IMR-90 (cell line): ENCODE measurements around the gene NAGS. TPM values are rescaled to one million over a fixed set of nuclear protein-coding genes. Genes with fewer than 3 reads are reported as not detected.

Experiments
- ATAC-seq: fragments of 200-7000 bp; cut with Tn5 transposase; 2 replicates; pipeline ENCODE4 v1.9.1; 2020; ENCODE audit warnings: low read depth, mild to moderate bottlenecking, moderate library complexity
- BruUV-seq: library from RNA; stranded (reverse); fragments of 400-500 nt; replicated peaks from 2 replicates; lab custom pipeline; 2021; lab: Mats Ljungman, UMichigan
- CTCF ChIA-PET: fragments of 300-600 bp; formaldehyde crosslinking; extraction: SDS; loops from one replicate; lab custom pipeline; 2021; ENCODE audit warnings: antibody characterized with exemption; lab: Yijun Ruan, JAX
- POLR2A ChIA-PET: fragments of 300-600 bp; sonication (Branson Sonifier 250); formaldehyde crosslinking; loops from one replicate; lab custom pipeline; 2022; ENCODE audit warnings: antibody characterized with exemption; ENCODE audit not compliant: unreplicated experiment; lab: Charles Lee
- DNase-seq: peaks from one replicate; pipeline ENCODE4 v3.0.0; 2013
- H2AFZ ChIP-seq: replicated peaks from 2 replicates; pipeline ENCODE3; 2013; ENCODE audit warnings: low read length, mild to moderate bottlenecking; ENCODE audit not compliant: poor library complexity
- H2AK5ac ChIP-seq: 2 replicates; pipeline ENCODE4 v1.6.1; 2013; ENCODE audit warnings: low read depth, low read length, inconsistent platforms
- H2AK9ac ChIP-seq: replicated peaks from 2 replicates; pipeline ENCODE3; 2013; ENCODE audit warnings: mild to moderate bottlenecking, low read depth, low read length, moderate library complexity; ENCODE audit not compliant: poor library complexity
- H2BK120ac ChIP-seq: 2 replicates; pipeline ENCODE4 v1.6.1; 2013; ENCODE audit warnings: low read depth, low read length, inconsistent platforms
- H2BK15ac ChIP-seq: 3 replicates; pipeline ENCODE4 v1.6.1; 2013; ENCODE audit warnings: low read depth, low read length, inconsistent platforms
- H2BK20ac ChIP-seq: 2 replicates; pipeline ENCODE4 v1.6.1; 2013; ENCODE audit warnings: low read depth, mild to moderate bottlenecking, inconsistent platforms, low read length, moderate library complexity
- H2BK5ac ChIP-seq: 2 replicates; pipeline ENCODE4 v1.6.1; 2013; ENCODE audit warnings: mild to moderate bottlenecking, low read depth, low read length, inconsistent platforms; ENCODE audit not compliant: poor library complexity, severe bottlenecking
- H3K14ac ChIP-seq: replicated peaks from 2 replicates; pipeline ENCODE4 v1.6.1; 2013; ENCODE audit warnings: low read depth, low read length, inconsistent platforms
- H3K18ac ChIP-seq: 2 replicates; pipeline ENCODE4 v1.6.1; 2013; ENCODE audit warnings: low read depth, low read length, control low read depth
- H3K23ac ChIP-seq: 2 replicates; pipeline ENCODE4 v1.6.1; 2013; ENCODE audit warnings: low read depth, low read length, inconsistent platforms
- H3K27ac ChIP-seq: 2 replicates; pipeline ENCODE4 v1.5.1; 2013; ENCODE audit warnings: mild to moderate bottlenecking, control low read depth, low read length; ENCODE audit not compliant: insufficient read depth
- H3K27me3 ChIP-seq: 2 replicates; pipeline ENCODE4 v1.6.1; 2013; ENCODE audit warnings: low read length; ENCODE audit not compliant: control insufficient read depth, insufficient read depth
- H3K36me3 ChIP-seq: 2 replicates; pipeline ENCODE4 v1.6.1; 2013; ENCODE audit warnings: low read length, mixed read lengths; ENCODE audit not compliant: control insufficient read depth, insufficient read depth
- H3K4ac ChIP-seq: 2 replicates; pipeline ENCODE4 v1.6.1; 2013; ENCODE audit warnings: low read depth, low read length, inconsistent platforms
- H3K4me1 ChIP-seq: 2 replicates; pipeline ENCODE4 v1.6.1; 2013; ENCODE audit warnings: low read length, mixed read lengths; ENCODE audit not compliant: control insufficient read depth, insufficient read depth
- H3K4me2 ChIP-seq: 2 replicates; pipeline ENCODE4 v1.6.1; 2013; ENCODE audit warnings: low read depth, mild to moderate bottlenecking, control low read depth, low read length, moderate library complexity
- H3K4me3 ChIP-seq: 2 replicates; pipeline ENCODE4 v1.5.1; 2013; ENCODE audit warnings: low read depth, mild to moderate bottlenecking, control low read depth, low read length, moderate library complexity; ENCODE audit not compliant: insufficient read depth
- H3K56ac ChIP-seq: 2 replicates; pipeline ENCODE4 v1.6.1; 2013; ENCODE audit warnings: low read length, inconsistent platforms; ENCODE audit not compliant: insufficient read depth; ENCODE audit errors: extremely low read depth
- H3K79me1 ChIP-seq, 2 experiments: 2 replicates each; pipeline ENCODE4 v1.6.1; 2013; ENCODE audit warnings: low read length in 2 of 2, inconsistent platforms in 1 of 2, low read depth in 1 of 2
- H3K9ac ChIP-seq: 2 replicates; pipeline ENCODE4 v1.6.1; 2013; ENCODE audit warnings: low read depth, low read length, control low read depth
- H3K9me1 ChIP-seq: 2 replicates; pipeline ENCODE4 v1.6.1; 2013; ENCODE audit warnings: low read length, inconsistent platforms; ENCODE audit not compliant: insufficient read depth
- H3K9me3 ChIP-seq: 2 replicates; pipeline ENCODE4 v1.6.1; 2013; ENCODE audit warnings: low read length; ENCODE audit not compliant: control insufficient read depth, insufficient read depth
- H4K20me1 ChIP-seq: 2 replicates; pipeline ENCODE4 v1.6.1; 2013; ENCODE audit warnings: low read length, inconsistent platforms; ENCODE audit not compliant: insufficient read depth
- H4K5ac ChIP-seq: 2 replicates; pipeline ENCODE4 v1.6.1; 2013; ENCODE audit warnings: mild to moderate bottlenecking, low read depth, low read length, control low read depth
- H4K8ac ChIP-seq, 2 experiments: 2 replicates each; pipeline ENCODE4 v1.6.1; 2013; ENCODE audit warnings: low read depth in 2 of 2, low read length in 2 of 2, control low read depth in 1 of 2, inconsistent platforms in 1 of 2
- H4K91ac ChIP-seq: 2 replicates; pipeline ENCODE4 v1.6.1; 2013; ENCODE audit warnings: low read depth, low read length, inconsistent platforms; ENCODE audit not compliant: insufficient read depth
- CHD1 ChIP-seq: IDR thresholded peaks from 2 replicates; pipeline ENCODE4 v1.6.1; 2012; ENCODE audit warnings: low read depth, low read length, improper control_type of control experiment
- MAZ ChIP-seq: IDR thresholded peaks from 2 replicates; pipeline ENCODE4 v1.6.1; 2012; ENCODE audit warnings: low read depth, mild to moderate bottlenecking, low read length, improper control_type of control experiment, moderate library complexity, borderline replicate concordance
- RCOR1 ChIP-seq: IDR thresholded peaks from 2 replicates; pipeline ENCODE4 v1.6.1; 2012; ENCODE audit warnings: mild to moderate bottlenecking, low read length, improper control_type of control experiment; ENCODE audit not compliant: insufficient replicate concordance
- WGBS, 2 experiments: methylation state at CpG; one replicate each; pipeline versions ENCODE4 v1.1.5 to v1.1.7; 2013; ENCODE audit warnings: missing lambda C conversion rate in 2 of 2; ENCODE audit not compliant: insufficient read length in 1 of 2; ENCODE audit errors: extremely low coverage in 2 of 2; 5-methylcytosine and 5-hydroxymethylcytosine counted together
- dilution Hi-C: fragments of 300-500 bp; cut with HindIII; formaldehyde crosslinking; loops from one replicate; pipeline ENCODE4 v1.14.3; 2018; ENCODE audit warnings: low sequenced_read_pairs; ENCODE audit not compliant: unreplicated experiment
- in situ Hi-C: fragments of 300-500 bp; cut with MboI; formaldehyde crosslinking; loops from 3 replicates; pipeline ENCODE4 v1.14.3; 2019; ENCODE audit warnings: low sequenced_read_pairs, inconsistent platforms, mixed read lengths
- intact Hi-C: fragments of 100-400 bp; cut with micrococcal nuclease; formaldehyde crosslinking; loops from 2 replicates; pipeline ENCODE4 v1.10.0; 2022
- polyA plus RNA-seq, 3 experiments: library from polyadenylated mRNA; depleted of rRNA; stranded (reverse); fragments of >200 nt; gene quantifications; 2 replicates each; pipeline ENCODE4 v1.2.3, GENCODE V29; 2012; ENCODE audit warnings: low replicate concordance in 1 of 3
- total RNA-seq: library from RNA; depleted of rRNA; stranded (reverse); fragments of >200 nt; gene quantifications from 2 replicates; pipeline ENCODE4 v1.2.3, GENCODE V29; 2012
- TF ChIP-seq, protein P1 (sequence below): fragments of 150-350 bp; IDR thresholded peaks from 2 replicates; pipeline ENCODE4 v1.6.1; 2016; ENCODE audit warnings: low read depth, mild to moderate bottlenecking, low read length, moderate library complexity, borderline replicate concordance
- TF ChIP-seq, protein P2 (sequence below): conservative IDR thresholded peaks from 2 replicates; pipeline ENCODE4 v1.5.1; 2012; ENCODE audit warnings: mild to moderate bottlenecking, low read depth, low read length, improper control_type of control experiment

NAGS gene
- total and polyA plus RNA-seq, 2 of the 4 experiments (the other 2 are of a cell fraction) = 0.54 to 0.99 TPM

DNA sequence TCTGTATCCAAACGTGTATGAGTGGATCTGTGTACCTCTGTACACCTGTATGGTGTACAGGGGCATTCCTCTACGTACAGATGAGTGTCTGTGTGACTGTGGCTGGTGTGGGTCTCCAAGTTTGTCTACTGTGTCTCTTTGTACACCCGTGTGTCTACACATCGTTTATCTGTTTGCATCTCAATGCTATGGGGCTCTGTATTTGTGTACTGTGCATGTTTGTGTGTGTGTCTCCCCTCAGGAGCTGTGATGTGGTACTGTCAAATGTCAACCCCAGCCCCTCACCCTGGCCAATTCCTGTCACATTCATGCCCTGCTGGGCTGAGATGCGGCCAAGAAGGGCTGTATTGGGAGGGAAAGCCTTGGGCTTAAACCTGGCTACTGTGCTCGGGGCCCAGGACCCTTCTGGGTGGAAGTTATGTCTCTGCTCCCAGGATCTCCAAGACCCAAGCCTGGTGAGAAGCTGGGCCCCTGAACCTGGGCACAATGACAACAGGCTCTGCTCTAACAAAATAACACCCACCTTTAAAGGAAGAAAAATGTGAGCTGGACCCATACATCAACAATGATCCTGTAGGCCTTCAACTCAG lies 3.5 kb upstream of the NAGS start:
- Histone ChIP-seq H2AFZ (no peak overlapping the region), H3K4me3 (no peak overlapping the region), H2BK5ac (no peak overlapping the region), H2BK15ac (no peak overlapping the region), H3K4me2 (no peak overlapping the region), H3K23ac (no peak overlapping the region), H3K36me3 (no peaks in the 10 kb centered on the region), H3K9me3 (no peaks in the 10 kb centered on the region), H3K79me1 (no peaks in the 10 kb centered on the region), H4K91ac (no peak overlapping the region), H3K56ac (no peak overlapping the region), H3K9ac (no peak overlapping the region), H3K4me1 (peaks cover 5% of the 10 kb centered on the region), H4K5ac (no peak overlapping the region), H2BK120ac (0 out of 2 replicates have a peak overlapping the region, but pooled peaks have one; percentile 19), H3K14ac (no peak overlapping the region), H3K18ac (no peak overlapping the region), H4K20me1 (no peaks in the 10 kb centered on the region), H2AK9ac (no peak overlapping the region), H3K9me1 (peaks cover 6% of the 10 kb centered on the region), H2AK5ac (no peak overlapping the region), H3K27ac (no peak overlapping the region), H3K4ac (no peak overlapping the region), H2BK20ac (no peak overlapping the region), H4K8ac (no peak overlapping the region; a peak in 1 of 4 replicates), H3K27me3 (peaks cover 7% of the 10 kb centered on the region)
- TF ChIP-seq, protein P1, sequence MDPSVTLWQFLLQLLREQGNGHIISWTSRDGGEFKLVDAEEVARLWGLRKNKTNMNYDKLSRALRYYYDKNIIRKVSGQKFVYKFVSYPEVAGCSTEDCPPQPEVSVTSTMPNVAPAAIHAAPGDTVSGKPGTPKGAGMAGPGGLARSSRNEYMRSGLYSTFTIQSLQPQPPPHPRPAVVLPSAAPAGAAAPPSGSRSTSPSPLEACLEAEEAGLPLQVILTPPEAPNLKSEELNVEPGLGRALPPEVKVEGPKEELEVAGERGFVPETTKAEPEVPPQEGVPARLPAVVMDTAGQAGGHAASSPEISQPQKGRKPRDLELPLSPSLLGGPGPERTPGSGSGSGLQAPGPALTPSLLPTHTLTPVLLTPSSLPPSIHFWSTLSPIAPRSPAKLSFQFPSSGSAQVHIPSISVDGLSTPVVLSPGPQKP = no peak
- TF ChIP-seq RCOR1 = no peak
- TF ChIP-seq, protein P2, sequence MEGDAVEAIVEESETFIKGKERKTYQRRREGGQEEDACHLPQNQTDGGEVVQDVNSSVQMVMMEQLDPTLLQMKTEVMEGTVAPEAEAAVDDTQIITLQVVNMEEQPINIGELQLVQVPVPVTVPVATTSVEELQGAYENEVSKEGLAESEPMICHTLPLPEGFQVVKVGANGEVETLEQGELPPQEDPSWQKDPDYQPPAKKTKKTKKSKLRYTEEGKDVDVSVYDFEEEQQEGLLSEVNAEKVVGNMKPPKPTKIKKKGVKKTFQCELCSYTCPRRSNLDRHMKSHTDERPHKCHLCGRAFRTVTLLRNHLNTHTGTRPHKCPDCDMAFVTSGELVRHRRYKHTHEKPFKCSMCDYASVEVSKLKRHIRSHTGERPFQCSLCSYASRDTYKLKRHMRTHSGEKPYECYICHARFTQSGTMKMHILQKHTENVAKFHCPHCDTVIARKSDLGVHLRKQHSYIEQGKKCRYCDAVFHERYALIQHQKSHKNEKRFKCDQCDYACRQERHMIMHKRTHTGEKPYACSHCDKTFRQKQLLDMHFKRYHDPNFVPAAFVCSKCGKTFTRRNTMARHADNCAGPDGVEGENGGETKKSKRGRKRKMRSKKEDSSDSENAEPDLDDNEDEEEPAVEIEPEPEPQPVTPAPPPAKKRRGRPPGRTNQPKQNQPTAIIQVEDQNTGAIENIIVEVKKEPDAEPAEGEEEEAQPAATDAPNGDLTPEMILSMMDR = no peak
- TF ChIP-seq MAZ = no peak
- no peak for TF ChIP-seq CHD1
- ChIA-PET POLR2A (no interaction called here), CTCF (no interaction called here)
- WGBS, 2 experiments = no CpG with 5 or more reads among the region's 6 CpGs
- intact Hi-C loops (no loop called here), dilution Hi-C loops (no loop called here), in situ Hi-C loops (loop anchor here (5.0 kb wide), 1 partner anchor 59 kb away; the partner anchor contains the start of gene PPY)
- no TSS peak for BruUV-seq
- no peak for DNase-seq
- no peak for ATAC-seq
